ENCODE results near the gene PTGDS.

PTGDS gene

GRCh38 chr9:136945333-136946227, 31.7 kb upstream of the PTGDS start:
- DNase-seq (ENCODE audit: low read depth in 2 of 2, low spot score in 1 of 2): no peak

- DNase-seq (ENCODE audit: low read depth in 2 of 2, low spot score in 1 of 2): no peak
Observed at GRCh38 chr9:136946228-136947027, 30.9 kb upstream of the PTGDS start.

- DNase-seq (ENCODE audit: low read depth in 2 of 2, low spot score in 1 of 2): no peak
Observed at GRCh38 chr9:136947028-136947891, 30.0 kb upstream of the PTGDS start.

- no peak for DNase-seq (ENCODE audit: low read depth in 2 of 2, low spot score in 1 of 2)
Observed at GRCh38 chr9:136947955-136948510, 29.3 kb upstream of the PTGDS start.

GRCh38 chr9:136949239-136949816, 28.0 kb upstream of the PTGDS start:
- no peak for DNase-seq (ENCODE audit: low read depth in 2 of 2, low spot score in 1 of 2)

- DNase-seq (ENCODE audit: low read depth in 2 of 2, low spot score in 1 of 2): peak; percentile 89 to 94
Observed at GRCh38 chr9:136949817-136950655, 27.3 kb upstream of the PTGDS start.

- no peak for DNase-seq (ENCODE audit: low read depth in 2 of 2, low spot score in 1 of 2)
Observed at GRCh38 chr9:136950656-136951276, 26.5 kb upstream of the PTGDS start.

GRCh38 chr9:136951541-136952320, 25.6 kb upstream of the PTGDS start, which contains the start of gene LCN12:
TSS of gene LCN12 (plus strand) at chr9:136952273. CDS start at chr9:136952328, 55 bp downstream.
- no peak for DNase-seq (ENCODE audit: low read depth in 2 of 2, low spot score in 1 of 2)

GRCh38 chr9:136952321-136952850, 24.9 kb upstream of the PTGDS start:
- DNase-seq (ENCODE audit: low read depth in 2 of 2, low spot score in 1 of 2): no peak

GRCh38 chr9:136952876-136953770, 24.2 kb upstream of the PTGDS start:
- DNase-seq (ENCODE audit: low read depth in 2 of 2, low spot score in 1 of 2): no peak

GRCh38 chr9:136953771-136954269, 23.5 kb upstream of the PTGDS start:
- no peak for DNase-seq (ENCODE audit: low read depth in 2 of 2, low spot score in 1 of 2)

GRCh38 chr9:136954270-136955083, 22.8 kb upstream of the PTGDS start:
- no peak for DNase-seq (ENCODE audit: low read depth in 2 of 2, low spot score in 1 of 2)

- no peak for DNase-seq (ENCODE audit: low read depth in 2 of 2, low spot score in 1 of 2)
Observed at GRCh38 chr9:136955202-136955942, 21.9 kb upstream of the PTGDS start.

- DNase-seq (ENCODE audit: low read depth in 2 of 2, low spot score in 1 of 2): no peak
Observed at GRCh38 chr9:136955943-136956335, 21.4 kb upstream of the PTGDS start.

GRCh38 chr9:136956604-136957003, 20.7 kb upstream of the PTGDS start:
- DNase-seq (ENCODE audit: low read depth in 2 of 2, low spot score in 1 of 2): no peak
